ENCODE data around the gene STX10.

DNA sequence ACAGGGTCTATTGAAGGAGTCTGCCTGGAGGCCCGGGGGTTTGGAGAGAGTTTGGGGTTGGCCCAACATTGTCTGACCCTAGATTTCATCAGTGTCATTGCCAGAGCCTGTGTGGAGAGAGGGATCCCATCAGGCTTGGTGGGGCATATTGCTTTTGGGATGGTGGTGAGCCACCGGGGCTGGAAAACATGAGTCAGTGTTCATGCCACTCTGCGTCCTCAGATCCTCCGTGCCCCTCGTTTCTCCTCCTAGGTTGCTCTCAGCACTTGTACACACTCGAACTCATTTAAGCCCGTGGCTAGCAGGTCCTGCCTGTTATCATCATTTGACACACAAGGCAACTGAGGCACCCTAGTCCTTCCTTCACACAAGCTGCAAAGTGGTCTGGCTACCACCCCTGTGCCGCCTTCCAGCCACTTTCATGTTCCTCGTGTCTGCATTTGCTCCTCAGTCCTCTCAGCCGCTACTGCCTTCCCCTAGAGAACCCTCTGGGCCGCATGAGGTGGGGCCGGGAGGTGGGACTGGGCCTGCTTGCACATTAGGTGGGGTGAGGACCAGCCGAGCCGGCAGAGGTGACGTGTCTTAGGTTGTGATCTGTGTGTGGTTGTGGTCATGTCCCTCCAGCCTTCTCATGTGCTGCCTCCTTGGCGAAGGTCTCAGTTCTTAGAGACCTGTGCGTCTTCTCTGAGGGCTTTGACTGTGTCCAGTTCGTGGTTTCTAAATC, 28.5 kb downstream of the STX10 start:
- TF ChIP-seq, protein P1, sequence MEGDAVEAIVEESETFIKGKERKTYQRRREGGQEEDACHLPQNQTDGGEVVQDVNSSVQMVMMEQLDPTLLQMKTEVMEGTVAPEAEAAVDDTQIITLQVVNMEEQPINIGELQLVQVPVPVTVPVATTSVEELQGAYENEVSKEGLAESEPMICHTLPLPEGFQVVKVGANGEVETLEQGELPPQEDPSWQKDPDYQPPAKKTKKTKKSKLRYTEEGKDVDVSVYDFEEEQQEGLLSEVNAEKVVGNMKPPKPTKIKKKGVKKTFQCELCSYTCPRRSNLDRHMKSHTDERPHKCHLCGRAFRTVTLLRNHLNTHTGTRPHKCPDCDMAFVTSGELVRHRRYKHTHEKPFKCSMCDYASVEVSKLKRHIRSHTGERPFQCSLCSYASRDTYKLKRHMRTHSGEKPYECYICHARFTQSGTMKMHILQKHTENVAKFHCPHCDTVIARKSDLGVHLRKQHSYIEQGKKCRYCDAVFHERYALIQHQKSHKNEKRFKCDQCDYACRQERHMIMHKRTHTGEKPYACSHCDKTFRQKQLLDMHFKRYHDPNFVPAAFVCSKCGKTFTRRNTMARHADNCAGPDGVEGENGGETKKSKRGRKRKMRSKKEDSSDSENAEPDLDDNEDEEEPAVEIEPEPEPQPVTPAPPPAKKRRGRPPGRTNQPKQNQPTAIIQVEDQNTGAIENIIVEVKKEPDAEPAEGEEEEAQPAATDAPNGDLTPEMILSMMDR (IDR thresholded peaks at IDR 0.05) = no peak
- no peak for TF ChIP-seq POLR2A (IDR thresholded peaks at IDR 0.05)
